Smooth muscle cell (in vitro differentiated cells): Measurements from ENCODE around the gene RDH16. TPM values are rescaled to one million over a fixed set of nuclear protein-coding genes. Genes with fewer than 3 reads are reported as not detected.
"Not testable (repeated sequence)": the region's sequence is repeated elsewhere in the genome, so short reads cannot be mapped to it uniquely, and the experiment has no call there.

Experiments used
- DNase-seq: peaks from one replicate; lab custom pipeline; 2025; ENCODE audit not compliant: unreplicated experiment; lab: John Stamatoyannopoulos, UW
- H2AFZ ChIP-seq: fragments of 200-600 bp; sonication (generic); 2 replicates; pipeline ENCODE4 v1.6.0; 2016; ENCODE audit warnings: antibody characterized with exemption, low read depth, mild to moderate bottlenecking
- H3F3A ChIP-seq: fragments of 200-600 bp; sonication (generic); 2 replicates; pipeline ENCODE4 v1.6.0; 2017; ENCODE audit warnings: antibody characterized with exemption, low read depth
- H3K27ac ChIP-seq: fragments of 200-600 bp; sonication (generic); 2 replicates; pipeline ENCODE4 v1.5.1; 2016; ENCODE audit warnings: low read depth, mild to moderate bottlenecking
- H3K27me3 ChIP-seq: fragments of 200-600 bp; sonication (generic); 2 replicates; pipeline ENCODE4 v1.6.1; 2016; ENCODE audit warnings: low read depth, mild to moderate bottlenecking
- H3K36me3 ChIP-seq: fragments of 200-600 bp; sonication (generic); 2 replicates; pipeline ENCODE4 v1.5.1; 2016; ENCODE audit warnings: low read depth
- H3K4me1 ChIP-seq: fragments of 200-600 bp; sonication (generic); 2 replicates; pipeline ENCODE4 v1.5.1; 2016; ENCODE audit warnings: low read depth
- H3K4me2 ChIP-seq: fragments of 200-600 bp; sonication (generic); 2 replicates; pipeline ENCODE4 v1.6.0; 2016; ENCODE audit warnings: mild to moderate bottlenecking
- H3K4me3 ChIP-seq: fragments of 200-600 bp; sonication (generic); 2 replicates; pipeline ENCODE4 v1.5.1; 2016; ENCODE audit warnings: mild to moderate bottlenecking
- H3K79me2 ChIP-seq: fragments of 200-600 bp; sonication (generic); 2 replicates; pipeline ENCODE4 v1.6.0; 2016; ENCODE audit warnings: low read depth, mild to moderate bottlenecking
- H3K9ac ChIP-seq: fragments of 200-600 bp; sonication (generic); 2 replicates; pipeline ENCODE4 v1.6.0; 2016; ENCODE audit warnings: low read depth
- H3K9me3 ChIP-seq: fragments of 200-600 bp; sonication (generic); replicated peaks from 2 replicates; pipeline ENCODE4 v1.5.1; 2016; ENCODE audit warnings: low read depth
- H4K20me1 ChIP-seq: fragments of 200-600 bp; sonication (generic); 2 replicates; pipeline ENCODE4 v1.6.0; 2016; ENCODE audit warnings: low read depth
- CTCF ChIP-seq: fragments of 200-600 bp; sonication (generic); IDR thresholded peaks from 2 replicates; pipeline ENCODE4 v1.5.1; 2017; ENCODE audit warnings: borderline replicate concordance, mild to moderate bottlenecking, antibody characterized with exemption; ENCODE audit not compliant: insufficient read depth, poor library complexity, severe bottlenecking
- WGBS: methylation state at CpG from one replicate; pipeline ENCODE4 v1.1.7; 2016; ENCODE audit warnings: low lambda C conversion rate; 5-methylcytosine and 5-hydroxymethylcytosine counted together
- polyA plus RNA-seq: library from polyadenylated mRNA; unstranded; fragments of >200 nt; fragmentation: Nextera tagmentation; extraction: Ambion mirVana; gene quantifications from 2 replicates; pipeline ENCODE4 v1.2.1, GENCODE V29; 2016
- total RNA-seq: library from RNA; depleted of rRNA; stranded (reverse); fragments of >200 nt; gene quantifications from 2 replicates; pipeline ENCODE4 v1.2.3, GENCODE V29; 2014

RDH16 gene
- total and polyA plus RNA-seq, 2 experiments from 2014 or later: 0.55 to 2.0 TPM

- no peak for TF ChIP-seq CTCF
- 76% methylated on average over 7 of the region's 7 CpGs for WGBS
- peak overlapping the region; percentile 60 for H3K4me2 ChIP-seq
These were observed 32.6 kb upstream of the RDH16 start for GRCh38 chr12:56989861-56990610.

GRCh38 chr12:56988207-56988739 lies 30.9 kb upstream of the RDH16 start:
- DNase-seq: no peak

More at GRCh38 chr12:56989861-56990610, 32.6 kb upstream of the RDH16 start:
- H3K79me2 ChIP-seq: no peaks in the 10 kb centered on the region
- H3K9me3 ChIP-seq: no peaks in the 10 kb centered on the region
- no peak for DNase-seq
- no peak overlapping the region for H2AFZ ChIP-seq
- peaks cover 19% of the 10 kb centered on the region for H3F3A ChIP-seq
- peaks cover 6% of the 10 kb centered on the region for H3K4me1 ChIP-seq
- no peaks in the 10 kb centered on the region for H4K20me1 ChIP-seq
- H3K4me3 ChIP-seq: no peak overlapping the region
- no peaks in the 10 kb centered on the region for H3K27me3 ChIP-seq
- no peak overlapping the region for H3K9ac ChIP-seq
- peak overlapping the region; percentile 41 for H3K27ac ChIP-seq
- H3K36me3 ChIP-seq: no peaks in the 10 kb centered on the region

GRCh38 chr12:56987551-56988053 lies 30.2 kb upstream of the RDH16 start:
- no peak overlapping the region for H2AFZ ChIP-seq
- no peak overlapping the region for H3K9ac ChIP-seq
- peaks cover 19% of the 10 kb centered on the region for H3F3A ChIP-seq
- H3K4me3 ChIP-seq: no peak overlapping the region
- no peaks in the 10 kb centered on the region for H3K36me3 ChIP-seq
- H4K20me1 ChIP-seq: no peaks in the 10 kb centered on the region
- no peaks in the 10 kb centered on the region for H3K9me3 ChIP-seq
- H3K27ac ChIP-seq: no peak overlapping the region
- no peaks in the 10 kb centered on the region for H3K27me3 ChIP-seq
- peak overlapping the region; percentile 25 for H3K4me2 ChIP-seq
- peaks cover 6% of the 10 kb centered on the region for H3K4me1 ChIP-seq
- DNase-seq: peak; percentile 57
- WGBS: 26% methylated on average over 11 of the region's 11 CpGs
- peak; percentile 97 for TF ChIP-seq CTCF
- H3K79me2 ChIP-seq: no peaks in the 10 kb centered on the region

More at GRCh38 chr12:56988207-56988739, 30.9 kb upstream of the RDH16 start:
- no peak for TF ChIP-seq CTCF
- no peaks in the 10 kb centered on the region for H3K27me3 ChIP-seq
- H3K4me1 ChIP-seq: peaks cover 6% of the 10 kb centered on the region
- H3K9ac ChIP-seq: no peak overlapping the region
- H4K20me1 ChIP-seq: no peaks in the 10 kb centered on the region
- no peaks in the 10 kb centered on the region for H3K36me3 ChIP-seq
- H3K27ac ChIP-seq: peak overlapping the region; percentile 41
- H3F3A ChIP-seq: peaks cover 19% of the 10 kb centered on the region
- no peak overlapping the region for H3K4me3 ChIP-seq
- no peak overlapping the region for H2AFZ ChIP-seq
- WGBS: 22% methylated on average over 5 of the region's 5 CpGs
- H3K4me2 ChIP-seq: peak overlapping the region; percentile 25
- no peaks in the 10 kb centered on the region for H3K9me3 ChIP-seq
- no peaks in the 10 kb centered on the region for H3K79me2 ChIP-seq

- H3K79me2 ChIP-seq: no peaks in the 10 kb centered on the region
- H3K9ac ChIP-seq: no peak overlapping the region
- no peaks in the 10 kb centered on the region for H3K36me3 ChIP-seq
- no peak for DNase-seq
- H3K27me3 ChIP-seq: no peaks in the 10 kb centered on the region
- no peaks in the 10 kb centered on the region for H4K20me1 ChIP-seq
- TF ChIP-seq CTCF: no peak
- no peaks in the 10 kb centered on the region for H3K9me3 ChIP-seq
- no peak overlapping the region for H2AFZ ChIP-seq
- H3K4me1 ChIP-seq: peaks cover 6% of the 10 kb centered on the region
- H3F3A ChIP-seq: peaks cover 19% of the 10 kb centered on the region
- no peak overlapping the region for H3K4me2 ChIP-seq
- no peak overlapping the region for H3K4me3 ChIP-seq
- H3K27ac ChIP-seq: peak overlapping the region; percentile 66
These were observed 29.6 kb upstream of the RDH16 start for GRCh38 chr12:56987011-56987410.

GRCh38 chr12:56985714-56986113 lies 28.3 kb upstream of the RDH16 start:
- H3K4me3 ChIP-seq, H3K9ac ChIP-seq, H2AFZ ChIP-seq, H3K4me2 ChIP-seq, H3K4me1 ChIP-seq, DNase-seq, H4K20me1 ChIP-seq, H3K9me3 ChIP-seq, H3K27me3 ChIP-seq, H3K79me2 ChIP-seq, H3K36me3 ChIP-seq: not testable (repeated sequence)
- Histone ChIP-seq H3K27ac (peak overlapping the region; percentile 66), H3F3A (peaks cover 19% of the 10 kb centered on the region)
- WGBS: 34% methylated on average over 5 of the region's 6 CpGs
